ENCODE measurements around the gene KIF12.

- TF ChIP-seq CTCF (IDR thresholded peaks at IDR 0.05) (no peak), EP300 (IDR thresholded peaks at IDR 0.05) (no peak)
Observed at GRCh38 chr9:114085387-114085789, 13.7 kb downstream of the KIF12 start.

All from ovary (tissue), 3 donors.